HEK293 (cell line): Measurements from ENCODE around the gene AP5Z1.

Experiments used
- CTCF ChIA-PET: fragments of 350-600 bp; formaldehyde crosslinking; extraction: SDS; loops from one replicate; lab custom pipeline; 2021; ENCODE audit warnings: antibody characterized with exemption; lab: Yijun Ruan, JAX
- POLR2A ChIA-PET: fragments of 300-600 bp; formaldehyde crosslinking; extraction: SDS; loops from one replicate; lab custom pipeline; 2020; ENCODE audit warnings: antibody characterized with exemption, inconsistent platforms; lab: Yijun Ruan, JAX
- H3K27ac ChIP-seq: fragments of 200-500 bp; sonication (Bioruptor generic); 2 replicates; pipeline ENCODE4 v1.5.1; 2014; ENCODE audit warnings: low read depth, low read length, control low read depth, inconsistent platforms; ENCODE audit errors: extremely low read depth
- H3K36me3 ChIP-seq, 2 experiments: fragments of 200-500 bp in 1 of 2; sonication (Bioruptor generic) in 1 of 2; 1 replicate in 1 of 2; 2 replicates in 1 of 2; pipeline ENCODE4 v1.5.1; 2014 to 2017; ENCODE audit warnings: inconsistent platforms in 2 of 2, low read length in 2 of 2; ENCODE audit not compliant: control insufficient read depth in 2 of 2, insufficient read depth in 1 of 2
- H3K4me1 ChIP-seq: fragments of 200-500 bp; sonication (Bioruptor generic); 2 replicates; pipeline ENCODE4 v1.5.1; 2014; ENCODE audit warnings: mild to moderate bottlenecking, low read length, inconsistent platforms; ENCODE audit not compliant: control insufficient read depth, insufficient read depth
- H3K4me3 ChIP-seq: 2 replicates; pipeline ENCODE4 v1.5.1; 2011; ENCODE audit warnings: low read depth, mild to moderate bottlenecking, control low read depth, low read length, moderate library complexity
- H3K9me3 ChIP-seq: fragments of 200-500 bp; sonication (Bioruptor generic); 2 replicates; pipeline ENCODE4 v1.5.1; 2014; ENCODE audit warnings: low read depth, low read length, inconsistent platforms; ENCODE audit not compliant: control insufficient read depth, insufficient read depth
- BCL6B ChIP-seq: fragments of 450-650 bp; formaldehyde crosslinking; IDR thresholded peaks from 2 replicates; pipeline ENCODE4 v1.5.1; 2017; ENCODE audit warnings: missing biosample characterization, missing genetic modification characterization
- HOXA7 ChIP-seq: sonication (generic); formaldehyde crosslinking; IDR thresholded peaks from 2 replicates; pipeline ENCODE4 v1.8.1; 2022; ENCODE audit warnings: missing genetic modification reagents, borderline replicate concordance
- PRDM4 ChIP-seq: fragments of 450-650 bp; formaldehyde crosslinking; IDR thresholded peaks from 2 replicates; pipeline ENCODE4 v1.5.1; 2017; ENCODE audit warnings: missing biosample characterization, missing genetic modification characterization
- TRIM28 ChIP-seq: IDR thresholded peaks from 2 replicates; pipeline ENCODE4 v1.6.1; 2011; ENCODE audit warnings: low read length, control low read depth, borderline replicate concordance
- ZNF10 ChIP-seq: fragments of 450-650 bp; formaldehyde crosslinking; IDR thresholded peaks from 2 replicates; pipeline ENCODE4 v1.5.1; 2017; ENCODE audit warnings: missing biosample characterization, missing genetic modification characterization
- ZNF16 ChIP-seq: fragments of 450-650 bp; formaldehyde crosslinking; IDR thresholded peaks from 2 replicates; pipeline ENCODE4 v1.5.1; 2016; ENCODE audit warnings: low read depth, missing biosample characterization, missing genetic modification characterization
- ZNF354C ChIP-seq: fragments of 450-650 bp; formaldehyde crosslinking; IDR thresholded peaks from 2 replicates; pipeline ENCODE4 v1.5.1; 2016; ENCODE audit warnings: missing biosample characterization, missing genetic modification characterization, low read depth, borderline replicate concordance
- ZNF362 ChIP-seq: fragments of 450-650 bp; formaldehyde crosslinking; IDR thresholded peaks from 2 replicates; pipeline ENCODE4 v1.5.1; 2016; ENCODE audit warnings: missing biosample characterization, missing genetic modification characterization
- ZNF544 ChIP-seq: fragments of 450-650 bp; formaldehyde crosslinking; IDR thresholded peaks from 2 replicates; pipeline ENCODE4 v1.5.0; 2017; ENCODE audit warnings: missing biosample characterization, missing genetic modification characterization
- ZNF621 ChIP-seq: fragments of 450-650 bp; formaldehyde crosslinking; IDR thresholded peaks from 2 replicates; pipeline ENCODE4 v1.5.1; 2017; ENCODE audit warnings: missing biosample characterization, missing genetic modification characterization
- ZNF629 ChIP-seq: fragments of 450-650 bp; formaldehyde crosslinking; IDR thresholded peaks from 2 replicates; pipeline ENCODE4 v1.5.1; 2017; ENCODE audit warnings: missing biosample characterization, missing genetic modification characterization
- ZSCAN16 ChIP-seq: fragments of 450-650 bp; formaldehyde crosslinking; IDR thresholded peaks from 2 replicates; pipeline ENCODE4 v1.5.1; 2016; ENCODE audit warnings: missing biosample characterization, missing genetic modification characterization
- ZSCAN30 ChIP-seq: fragments of 450-650 bp; IDR thresholded peaks from 2 replicates; pipeline ENCODE4 v1.5.1; 2018; ENCODE audit warnings: missing biosample characterization, mild to moderate bottlenecking, missing genetic modification characterization, moderate library complexity
- ZSCAN5A ChIP-seq: fragments of 450-650 bp; formaldehyde crosslinking; IDR thresholded peaks from 2 replicates; pipeline ENCODE4 v1.5.1; 2016; ENCODE audit warnings: missing biosample characterization, missing genetic modification characterization

The AP5Z1 gene

GRCh38 chr7:4832711-4833110, 57.3 kb downstream of the AP5Z1 start:
- CTCF ChIA-PET: no interaction called here
- Histone ChIP-seq H3K9me3 (no peaks in the 10 kb centered on the region), H3K4me1 (no peaks in the 10 kb centered on the region), H3K27ac (no peak overlapping the region), H3K36me3 (no peaks in the 10 kb centered on the region), H3K4me3 (no peak overlapping the region)
- POLR2A ChIA-PET: no interaction called here
- TF ChIP-seq ZNF10 (no peak), ZSCAN16 (tag by site-specific recombination) (no peak)

- TF ChIP-seq ZSCAN30 (tag by site-specific recombination) (no peak), ZNF362 (tag by site-specific recombination) (no peak), ZNF16 (no peak)
- TF ChIP-seq, all 188 proteins: peak for 0
Measured at GRCh38 chr7:4833176-4833575, 57.8 kb downstream of the AP5Z1 start.

GRCh38 chr7:4833691-4834600, 58.5 kb downstream of the AP5Z1 start:
- H3K9me3 ChIP-seq: no peaks in the 10 kb centered on the region
- ChIA-PET CTCF (no interaction called here), POLR2A (no interaction called here)
- no peak overlapping the region for H3K4me3 ChIP-seq
- H3K27ac ChIP-seq: no peak overlapping the region
- no peak for TF ChIP-seq ZNF544 (tag by site-specific recombination)
- TF ChIP-seq ZNF629 (tag by site-specific recombination): no peak
- TF ChIP-seq BCL6B (tag by site-specific recombination): no peak
- no peak for TF ChIP-seq PRDM4
- TF ChIP-seq ZSCAN5A (tag by site-specific recombination): no peak
- TF ChIP-seq HOXA7 (CRISPR knock-in tag): no peak
- TF ChIP-seq ZNF354C (tag by site-specific recombination): no peak
- TF ChIP-seq TRIM28: no peak
- TF ChIP-seq ZNF621 (tag by site-specific recombination): no peak
- no peaks in the 10 kb centered on the region for H3K36me3 ChIP-seq
- no peaks in the 10 kb centered on the region for H3K4me1 ChIP-seq

More at GRCh38 chr7:4833176-4833575, 57.8 kb downstream of the AP5Z1 start:
- Histone ChIP-seq H3K4me1 (no peaks in the 10 kb centered on the region), H3K4me3 (no peak overlapping the region), H3K27ac (no peak overlapping the region), H3K36me3 (no peaks in the 10 kb centered on the region), H3K9me3 (no peaks in the 10 kb centered on the region)
- ChIA-PET CTCF (no interaction called here), POLR2A (no interaction called here)
